Measurements from ENCODE around the gene KDM7A. TPM values are rescaled to one million over a fixed set of nuclear protein-coding genes. Genes with fewer than 3 reads are reported as not detected.

The KDM7A gene
- total and polyA plus RNA-seq, 2 of the 4 experiments (the other 2 are of a cell fraction) = 1.5 to 2.3 TPM

DNA sequence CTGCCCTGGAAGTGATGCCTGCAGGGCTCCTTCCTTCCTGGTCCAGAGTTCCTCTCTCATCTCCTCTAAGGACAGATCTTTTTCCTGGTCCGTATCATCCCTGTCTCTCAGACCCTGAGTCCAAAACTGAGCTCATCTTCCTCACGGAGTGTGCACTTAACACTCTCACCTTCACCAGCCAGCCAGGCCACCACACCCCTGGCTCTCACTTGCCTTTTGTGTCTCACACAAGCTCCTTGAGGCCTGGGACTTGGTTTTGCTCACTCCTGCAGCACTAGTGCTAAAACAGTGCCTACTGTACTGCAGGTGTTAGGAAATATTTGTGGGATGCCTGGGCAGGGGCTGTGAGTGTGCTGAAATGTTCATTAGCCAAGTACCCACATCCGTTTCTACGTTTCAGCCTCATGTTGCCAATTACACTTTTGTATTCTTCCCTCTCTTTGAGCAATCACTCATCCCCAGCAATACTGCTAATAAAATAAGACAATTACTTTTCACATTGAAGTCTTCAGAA, 92.6 kb downstream of the KDM7A start:
- no peak overlapping the region for H2BK20ac ChIP-seq (ENCODE audit: low read depth, low read length)
- no TSS peak for BruUV-seq (replicated peaks)
- no peak overlapping the region for H3K18ac ChIP-seq (ENCODE audit: low read depth, low read length)
- TF ChIP-seq, protein P1, sequence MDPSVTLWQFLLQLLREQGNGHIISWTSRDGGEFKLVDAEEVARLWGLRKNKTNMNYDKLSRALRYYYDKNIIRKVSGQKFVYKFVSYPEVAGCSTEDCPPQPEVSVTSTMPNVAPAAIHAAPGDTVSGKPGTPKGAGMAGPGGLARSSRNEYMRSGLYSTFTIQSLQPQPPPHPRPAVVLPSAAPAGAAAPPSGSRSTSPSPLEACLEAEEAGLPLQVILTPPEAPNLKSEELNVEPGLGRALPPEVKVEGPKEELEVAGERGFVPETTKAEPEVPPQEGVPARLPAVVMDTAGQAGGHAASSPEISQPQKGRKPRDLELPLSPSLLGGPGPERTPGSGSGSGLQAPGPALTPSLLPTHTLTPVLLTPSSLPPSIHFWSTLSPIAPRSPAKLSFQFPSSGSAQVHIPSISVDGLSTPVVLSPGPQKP (IDR thresholded peaks at IDR 0.05; ENCODE audit: borderline replicate concordance, low read depth, low read length) = no peak
- TF ChIP-seq, protein P2, sequence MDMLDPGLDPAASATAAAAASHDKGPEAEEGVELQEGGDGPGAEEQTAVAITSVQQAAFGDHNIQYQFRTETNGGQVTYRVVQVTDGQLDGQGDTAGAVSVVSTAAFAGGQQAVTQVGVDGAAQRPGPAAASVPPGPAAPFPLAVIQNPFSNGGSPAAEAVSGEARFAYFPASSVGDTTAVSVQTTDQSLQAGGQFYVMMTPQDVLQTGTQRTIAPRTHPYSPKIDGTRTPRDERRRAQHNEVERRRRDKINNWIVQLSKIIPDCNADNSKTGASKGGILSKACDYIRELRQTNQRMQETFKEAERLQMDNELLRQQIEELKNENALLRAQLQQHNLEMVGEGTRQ (IDR thresholded peaks at IDR 0.05; ENCODE audit: low read depth, low read length) = no peak
- TF ChIP-seq FOS (IDR thresholded peaks at IDR 0.05; ENCODE audit: low read depth, low read length) (no peak), MAZ (IDR thresholded peaks at IDR 0.05; ENCODE audit: borderline replicate concordance, low read depth, low read length) (no peak), CHD1 (IDR thresholded peaks at IDR 0.05; ENCODE audit: low read depth, low read length) (no peak), RFX5 (IDR thresholded peaks at IDR 0.05; ENCODE audit: low read depth, low read length) (no peak), BHLHE40 (IDR thresholded peaks at IDR 0.05; ENCODE audit: low read depth, low read length) (no peak), MXI1 (IDR thresholded peaks at IDR 0.05; ENCODE audit: borderline replicate concordance, low read depth, low read length) (no peak), RAD21 (IDR thresholded peaks at IDR 0.05; ENCODE audit: low read length) (no peak), RCOR1 (IDR thresholded peaks at IDR 0.05; ENCODE audit: insufficient replicate concordance, low read length) (no peak), SMC3 (IDR thresholded peaks at IDR 0.05; ENCODE audit: low read depth, low read length) (no peak), NFE2L2 (IDR thresholded peaks at IDR 0.05; ENCODE audit: low read depth, low read length) (no peak), POLR2A (IDR thresholded peaks at IDR 0.05; ENCODE audit: low read depth, low read length) (no peak), CEBPB (IDR thresholded peaks at IDR 0.05; ENCODE audit: low read depth, low read length) (no peak), MAFK (IDR thresholded peaks at IDR 0.05; ENCODE audit: low read depth, low read length) (no peak)
- TF ChIP-seq, protein P3, sequence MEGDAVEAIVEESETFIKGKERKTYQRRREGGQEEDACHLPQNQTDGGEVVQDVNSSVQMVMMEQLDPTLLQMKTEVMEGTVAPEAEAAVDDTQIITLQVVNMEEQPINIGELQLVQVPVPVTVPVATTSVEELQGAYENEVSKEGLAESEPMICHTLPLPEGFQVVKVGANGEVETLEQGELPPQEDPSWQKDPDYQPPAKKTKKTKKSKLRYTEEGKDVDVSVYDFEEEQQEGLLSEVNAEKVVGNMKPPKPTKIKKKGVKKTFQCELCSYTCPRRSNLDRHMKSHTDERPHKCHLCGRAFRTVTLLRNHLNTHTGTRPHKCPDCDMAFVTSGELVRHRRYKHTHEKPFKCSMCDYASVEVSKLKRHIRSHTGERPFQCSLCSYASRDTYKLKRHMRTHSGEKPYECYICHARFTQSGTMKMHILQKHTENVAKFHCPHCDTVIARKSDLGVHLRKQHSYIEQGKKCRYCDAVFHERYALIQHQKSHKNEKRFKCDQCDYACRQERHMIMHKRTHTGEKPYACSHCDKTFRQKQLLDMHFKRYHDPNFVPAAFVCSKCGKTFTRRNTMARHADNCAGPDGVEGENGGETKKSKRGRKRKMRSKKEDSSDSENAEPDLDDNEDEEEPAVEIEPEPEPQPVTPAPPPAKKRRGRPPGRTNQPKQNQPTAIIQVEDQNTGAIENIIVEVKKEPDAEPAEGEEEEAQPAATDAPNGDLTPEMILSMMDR (conservative IDR thresholded peaks at IDR 0.05; ENCODE audit: low read depth, low read length) = no peak
- H3K27me3 ChIP-seq (ENCODE audit: control insufficient read depth, insufficient read depth, low read length) = peaks cover 3% of the 10 kb centered on the region
- ChIA-PET CTCF (no interaction called here), POLR2A (ENCODE audit: unreplicated experiment) (interaction anchor here (0.5 kb wide), 1 partner anchor 518 kb away, joined by 11 read pairs; no protein-coding TSS in a partner anchor)
- H4K20me1 ChIP-seq (ENCODE audit: insufficient read depth, low read length) = no peaks in the 10 kb centered on the region
- no peak overlapping the region for H2AK9ac ChIP-seq (replicated peaks; ENCODE audit: low read depth, low read length, poor library complexity)
- H4K91ac ChIP-seq (ENCODE audit: insufficient read depth, low read depth, low read length) = no peak overlapping the region
- intact Hi-C loops (cut with micrococcal nuclease) = no loop called here
- H3K14ac ChIP-seq (replicated peaks; ENCODE audit: low read depth, low read length) = no peak overlapping the region
- 0 out of 2 replicates have a peak, but pooled peaks cover 3% of the 10 kb centered on the region for H3K9me1 ChIP-seq (ENCODE audit: insufficient read depth, low read length)
- H2BK15ac ChIP-seq (ENCODE audit: low read depth, low read length) = no peak overlapping the region
- no peak for DNase-seq
- H3K36me3 ChIP-seq (ENCODE audit: control insufficient read depth, insufficient read depth, low read length) = peaks cover 3% of the 10 kb centered on the region
- no peak overlapping the region for H3K9ac ChIP-seq (ENCODE audit: low read depth, low read length)
- no peak overlapping the region for H4K5ac ChIP-seq (ENCODE audit: low read depth, low read length)
- no peak for ATAC-seq (ENCODE audit: low read depth)
- no peak overlapping the region for H2BK120ac ChIP-seq (ENCODE audit: low read depth, low read length)
- in situ Hi-C loops (cut with MboI; ENCODE audit: low sequenced_read_pairs) = no loop called here
- no peak overlapping the region for H3K4me2 ChIP-seq (ENCODE audit: low read depth, low read length)
- H3K27ac ChIP-seq (ENCODE audit: insufficient read depth, low read length) = no peak overlapping the region
- 100% methylated on average over 1 of the region's 4 CpGs; no CpG with 5 or more reads in 1 of the 2 experiments for whole genome bisulfite sequencing, 2 experiments (ENCODE audit: extremely low coverage in 2 of 2, insufficient read length in 1 of 2)
- H3K23ac ChIP-seq (ENCODE audit: low read depth, low read length) = no peak overlapping the region
- no peaks in the 10 kb centered on the region for H3K9me3 ChIP-seq (ENCODE audit: control insufficient read depth, insufficient read depth, low read length)
- H3K79me1 ChIP-seq (ENCODE audit: low read depth in 1 of 2, low read length in 2 of 2) = no peaks in the 10 kb centered on the region
- H4K8ac ChIP-seq (ENCODE audit: low read depth in 2 of 2, low read length in 2 of 2) = no peak overlapping the region
- no peak overlapping the region for H3K4ac ChIP-seq (ENCODE audit: low read depth, low read length)
- H3K56ac ChIP-seq (ENCODE audit: extremely low read depth, insufficient read depth, low read length) = no peak overlapping the region
- dilution Hi-C loops (cut with HindIII; ENCODE audit: low sequenced_read_pairs, unreplicated experiment) = no loop called here
- no peak overlapping the region for H2AK5ac ChIP-seq (ENCODE audit: low read depth, low read length)
- no peak overlapping the region for H2AFZ ChIP-seq (replicated peaks; ENCODE audit: low read length, poor library complexity)
- H3K4me3 ChIP-seq (ENCODE audit: insufficient read depth, low read depth, low read length) = no peak overlapping the region
- no peaks in the 10 kb centered on the region for H3K4me1 ChIP-seq (ENCODE audit: control insufficient read depth, insufficient read depth, low read length)
- no peak overlapping the region for H2BK5ac ChIP-seq (ENCODE audit: low read depth, low read length, poor library complexity, severe bottlenecking)
